AG04449 (cell line): ENCODE measurements around the gene MNT.
A peak's percentile ranks its signal among the peaks of the same experiment; 100 is the strongest.

ENCODE experiments used
- CTCF ChIA-PET: fragments of 350-600 bp; formaldehyde crosslinking; extraction: SDS; loops from one replicate; lab custom pipeline; 2021; ENCODE audit warnings: antibody characterized with exemption; lab: Yijun Ruan, JAX
- POLR2A ChIA-PET: fragments of 400-600, 350-600 bp; formaldehyde crosslinking; extraction: SDS; loops from one replicate; lab custom pipeline; 2020; ENCODE audit warnings: antibody characterized with exemption, inconsistent platforms; lab: Yijun Ruan, JAX
- DNase-seq: peaks from one replicate; pipeline ENCODE4 v3.0.0-alpha.2; 2010; ENCODE audit warnings: low read depth, low spot score
- H3K4me3 ChIP-seq: 2 replicates; pipeline ENCODE4 v1.5.1; 2011; ENCODE audit warnings: low read depth, mild to moderate bottlenecking, control low read depth, low read length
- TF ChIP-seq, protein P1 (sequence below): IDR thresholded peaks from one replicate; pipeline ENCODE4 v1.5.1; 2011; ENCODE audit warnings: mild to moderate bottlenecking, moderate library complexity, low read length, control low read depth, inconsistent platforms; ENCODE audit not compliant: insufficient read depth; ENCODE audit errors: missing control alignments

MNT gene

DNA sequence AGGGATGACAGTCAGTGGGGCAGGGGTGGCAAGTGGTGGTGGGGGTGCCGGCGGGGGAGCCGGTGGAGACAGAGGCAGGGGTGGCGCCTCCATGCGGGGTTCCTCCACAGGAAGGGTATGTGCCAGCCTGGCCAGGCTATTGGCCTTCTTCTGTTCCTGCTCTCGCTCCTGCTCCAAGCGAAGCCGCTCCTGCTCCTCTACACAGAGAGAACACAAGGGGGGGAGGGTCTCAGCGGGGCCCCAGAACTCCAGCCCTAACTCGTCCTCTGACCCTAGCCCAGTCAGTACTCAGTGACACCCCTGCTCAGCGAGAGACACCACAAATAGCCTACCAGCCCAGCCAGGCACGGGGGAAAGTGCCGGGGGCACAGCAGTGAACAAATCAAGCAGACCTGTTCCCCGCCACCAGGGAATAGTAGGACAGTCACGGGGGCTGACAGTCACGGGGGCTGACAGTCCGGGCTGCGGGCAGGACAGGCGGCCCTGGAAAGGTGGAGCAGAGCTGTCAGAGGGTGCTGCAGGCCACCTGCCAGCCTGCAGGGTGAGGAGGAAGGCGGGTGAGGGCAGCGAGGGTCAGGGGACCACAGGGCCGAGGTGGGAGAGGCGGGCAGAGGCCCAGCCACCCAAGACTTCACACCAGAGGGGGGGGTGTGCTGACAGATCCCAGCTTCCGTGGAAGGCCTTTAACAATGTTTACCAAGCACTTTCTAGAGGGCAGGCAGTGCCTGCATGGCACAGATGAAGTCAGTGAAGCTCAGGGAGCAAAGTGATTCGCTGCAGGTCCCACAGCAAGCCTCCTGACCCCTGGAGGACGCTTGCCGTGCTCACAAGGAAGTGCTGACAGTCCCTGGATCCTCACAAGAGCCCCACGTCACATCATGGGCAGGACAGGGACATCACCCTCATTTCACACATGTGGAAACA is 5.3 kb downstream of the MNT start:
- TF ChIP-seq, protein P1, sequence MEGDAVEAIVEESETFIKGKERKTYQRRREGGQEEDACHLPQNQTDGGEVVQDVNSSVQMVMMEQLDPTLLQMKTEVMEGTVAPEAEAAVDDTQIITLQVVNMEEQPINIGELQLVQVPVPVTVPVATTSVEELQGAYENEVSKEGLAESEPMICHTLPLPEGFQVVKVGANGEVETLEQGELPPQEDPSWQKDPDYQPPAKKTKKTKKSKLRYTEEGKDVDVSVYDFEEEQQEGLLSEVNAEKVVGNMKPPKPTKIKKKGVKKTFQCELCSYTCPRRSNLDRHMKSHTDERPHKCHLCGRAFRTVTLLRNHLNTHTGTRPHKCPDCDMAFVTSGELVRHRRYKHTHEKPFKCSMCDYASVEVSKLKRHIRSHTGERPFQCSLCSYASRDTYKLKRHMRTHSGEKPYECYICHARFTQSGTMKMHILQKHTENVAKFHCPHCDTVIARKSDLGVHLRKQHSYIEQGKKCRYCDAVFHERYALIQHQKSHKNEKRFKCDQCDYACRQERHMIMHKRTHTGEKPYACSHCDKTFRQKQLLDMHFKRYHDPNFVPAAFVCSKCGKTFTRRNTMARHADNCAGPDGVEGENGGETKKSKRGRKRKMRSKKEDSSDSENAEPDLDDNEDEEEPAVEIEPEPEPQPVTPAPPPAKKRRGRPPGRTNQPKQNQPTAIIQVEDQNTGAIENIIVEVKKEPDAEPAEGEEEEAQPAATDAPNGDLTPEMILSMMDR, result peak; percentile 24
- CTCF ChIA-PET, result interaction anchor here (0.9 to 5.2 kb wide), 3 partner anchors 14 to 21 kb away, joined by 3 to 91 read pairs (median 5); no protein-coding TSS in a partner anchor
- DNase-seq, result no peak
- POLR2A ChIA-PET, result no interaction called here
- H3K4me3 ChIP-seq, result peak overlapping the region; percentile 57

DNA sequence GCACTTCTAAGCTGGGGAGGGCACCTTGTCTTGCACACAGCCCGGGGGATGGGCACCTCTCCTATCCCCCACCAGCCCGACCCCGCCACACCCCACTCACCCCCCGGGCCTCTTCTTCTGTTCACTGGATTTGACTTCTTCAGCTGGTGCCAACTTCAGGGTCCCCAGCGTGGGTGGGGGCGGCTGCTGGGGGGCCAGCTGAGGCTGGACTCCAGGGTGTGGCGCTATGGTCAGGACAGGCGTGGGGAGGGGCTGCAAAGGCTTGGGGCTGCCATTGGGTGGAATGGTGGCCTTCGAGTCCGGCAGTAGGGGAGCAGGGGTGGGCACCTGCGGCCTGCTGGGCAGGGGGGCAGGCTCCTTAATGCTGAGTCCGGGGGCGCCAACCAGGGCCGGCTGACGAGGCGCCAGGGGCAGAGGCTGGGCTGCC is 6.1 kb downstream of the MNT start:
- CTCF ChIA-PET, result interaction anchor here (2.3 to 5.2 kb wide), 3 partner anchors 9 to 22 kb away, joined by 9 to 91 read pairs (median 57); no protein-coding TSS in a partner anchor
- TF ChIP-seq, protein P1, result no peak
- DNase-seq, result no peak
- H3K4me3 ChIP-seq, result no peak overlapping the region
- POLR2A ChIA-PET, result no interaction called here

DNA sequence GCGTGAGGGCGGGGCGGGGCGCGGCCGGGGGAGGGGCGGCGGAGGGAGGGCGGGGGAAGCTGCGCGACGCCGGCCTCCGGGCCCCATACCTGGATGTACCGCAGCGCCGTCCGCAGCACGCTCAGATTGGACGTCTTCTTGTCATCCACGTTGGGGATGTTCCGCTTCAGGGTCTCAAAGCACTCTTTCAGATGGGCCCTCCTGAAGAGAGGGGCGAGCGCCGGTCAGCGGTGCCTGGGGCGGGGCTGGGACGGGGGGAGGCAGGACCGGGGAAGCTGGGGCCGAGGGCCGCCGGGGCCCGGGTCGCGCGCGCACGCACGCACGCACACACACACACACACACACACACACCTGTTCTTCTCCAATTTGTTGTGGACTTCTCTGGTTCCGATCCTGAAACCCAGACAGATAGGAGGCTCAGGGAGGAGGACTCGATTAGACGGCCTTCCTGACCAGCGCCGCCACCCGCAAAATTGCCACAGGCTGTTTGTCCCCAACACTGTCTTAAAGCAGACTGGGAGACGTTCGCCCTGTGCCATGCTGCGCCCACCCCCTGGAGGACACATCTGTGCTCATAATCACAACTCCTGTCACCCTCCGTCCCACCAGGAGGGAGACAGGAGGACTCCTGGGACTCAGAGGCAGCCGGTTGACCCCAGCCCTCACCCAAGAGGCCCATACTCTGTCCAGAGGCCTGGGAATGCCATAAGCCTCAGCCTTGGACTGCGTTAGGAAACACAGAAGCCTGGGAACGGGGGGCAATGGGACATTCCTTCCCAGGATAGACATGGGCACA is 6.7 kb downstream of the MNT start:
- H3K4me3 ChIP-seq, result peak overlapping the region; percentile 26
- CTCF ChIA-PET, result interaction anchor here (2.3 to 5.2 kb wide), 4 partner anchors 10 to 23 kb away, joined by 9 to 91 read pairs (median 33); no protein-coding TSS in a partner anchor
- TF ChIP-seq, protein P1, result no peak
- POLR2A ChIA-PET, result interaction anchor here (1.4 to 2.6 kb wide), 4 partner anchors 7 to 677 kb away, joined by 4 to 17 read pairs (median 11); no protein-coding TSS in a partner anchor
- no peak for DNase-seq

DNA sequence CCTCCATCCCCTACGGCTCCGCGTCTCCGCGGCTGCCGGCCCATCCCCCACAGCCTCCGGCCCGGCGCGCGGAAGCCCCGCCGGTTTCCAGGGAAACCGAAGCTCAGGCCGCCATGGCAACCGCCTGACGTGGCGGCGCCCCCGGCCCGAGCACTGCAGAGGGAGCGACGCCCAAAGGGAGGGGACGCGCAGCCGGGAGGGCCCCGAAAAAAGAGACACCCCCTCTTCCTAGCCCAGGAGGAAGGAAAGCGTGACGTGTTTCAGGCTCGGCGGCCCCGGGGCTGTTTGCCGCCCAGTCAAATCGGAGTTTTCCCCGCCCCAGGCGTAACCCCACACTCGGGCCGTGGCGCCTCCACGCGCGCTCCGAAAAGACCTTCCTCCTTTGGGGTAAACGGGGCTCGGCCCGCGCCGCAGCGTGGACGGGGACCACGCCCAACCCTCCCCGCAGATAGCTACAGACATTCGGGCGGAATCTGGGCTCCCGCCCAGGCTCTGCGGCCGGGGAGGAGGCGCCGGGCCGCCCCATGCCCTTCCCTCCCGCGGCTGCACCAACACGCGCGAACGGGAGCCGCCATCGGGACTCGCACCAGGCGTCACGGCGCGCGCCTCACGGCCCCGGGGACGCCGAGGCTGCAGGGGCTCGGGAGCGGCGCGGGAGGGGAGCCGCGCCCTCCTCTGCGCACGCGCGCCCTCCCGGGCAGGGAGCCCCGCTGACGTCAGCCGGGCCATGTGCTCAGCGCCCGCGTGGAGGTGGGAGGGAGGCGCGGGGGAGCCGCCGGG is 7.5 kb downstream of the MNT start:
- POLR2A ChIA-PET, result interaction anchor here (0.6 to 2.6 kb wide), 8 partner anchors 8 to 676 kb away, joined by 3 to 17 read pairs (median 8); no protein-coding TSS in a partner anchor
- peak overlapping the region; percentile 62 for H3K4me3 ChIP-seq
- TF ChIP-seq, protein P1, result no peak
- DNase-seq, result no peak
- CTCF ChIA-PET, result interaction anchor here (2.1 to 5.2 kb wide), 5 partner anchors 10 to 23 kb away, joined by 9 to 91 read pairs (median 10); no protein-coding TSS in a partner anchor

DNA sequence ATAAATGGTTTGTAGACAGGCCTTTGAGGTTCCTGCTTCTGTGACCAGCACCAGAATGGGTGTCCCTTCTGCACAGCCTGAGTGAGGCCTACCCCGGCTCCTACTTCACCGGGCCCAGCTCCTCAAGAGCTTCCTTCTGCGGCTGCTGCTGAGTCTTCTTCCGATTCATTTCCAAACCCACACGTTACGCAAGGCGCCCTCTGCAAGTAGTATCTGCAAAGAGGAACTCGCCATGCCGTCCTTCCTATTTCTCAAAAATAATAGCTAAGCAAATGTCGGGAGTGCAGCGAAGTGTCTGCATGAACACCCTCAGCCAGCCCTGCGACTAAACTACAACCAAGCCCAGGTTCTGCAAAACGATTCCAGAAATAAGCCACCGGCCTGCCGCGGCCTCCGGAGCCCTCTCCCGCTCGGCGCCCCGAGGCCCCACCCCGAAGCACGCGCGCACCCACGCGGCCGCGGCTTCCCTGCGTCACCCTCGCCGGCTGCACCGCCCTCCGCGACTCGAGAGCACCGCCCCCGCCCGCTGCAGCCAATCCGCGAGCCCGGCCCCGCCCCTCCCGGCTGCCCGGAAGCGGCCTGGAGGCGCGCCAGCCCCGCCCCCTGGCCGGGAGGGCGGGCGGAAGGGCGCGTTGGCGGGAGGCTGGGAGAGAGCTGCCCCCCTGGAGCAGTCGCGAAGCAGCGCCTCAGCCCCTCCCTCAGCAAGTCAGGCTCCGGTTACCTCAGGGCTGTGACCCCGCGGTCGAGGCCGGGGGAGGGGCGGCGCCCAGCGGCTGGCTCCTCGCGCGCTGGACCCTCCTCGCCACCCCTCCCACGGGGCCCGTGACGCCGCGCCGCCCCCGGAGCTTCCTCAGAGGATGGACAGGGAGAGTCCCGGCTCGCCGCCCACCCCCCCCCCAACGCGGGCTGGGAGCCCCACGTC is 8.3 kb downstream of the MNT start:
- TF ChIP-seq, protein P1, result no peak

More for the DNA sequence above, 8.3 kb downstream of the MNT start:
- CTCF ChIA-PET, result interaction anchor here (1.1 to 5.2 kb wide), 7 partner anchors 9 to 38 kb away, joined by 3 to 91 read pairs (median 9); partner anchors contain the start of gene MNT
- no peak for DNase-seq
- peak overlapping the region; percentile 62 for H3K4me3 ChIP-seq
- POLR2A ChIA-PET, result interaction anchor here (0.9 to 2.6 kb wide), 7 partner anchors 9 to 675 kb away, joined by 3 to 17 read pairs (median 10); no protein-coding TSS in a partner anchor
